NK-92 (cell line): ENCODE data around the gene PTPRN2.

Experiments
- DNase-seq: peaks from one replicate; lab custom pipeline; 2025; ENCODE audit not compliant: unreplicated experiment; lab: John Stamatoyannopoulos, UW

The PTPRN2 gene

GRCh38 chr7:157818701-157819454 is 768.7 kb downstream of the PTPRN2 start:
- no peak for DNase-seq

- no peak for DNase-seq
Observed at GRCh38 chr7:157817944-157818700, 769.5 kb downstream of the PTPRN2 start.

GRCh38 chr7:157817433-157817832 is 770.2 kb downstream of the PTPRN2 start:
- no peak for DNase-seq

GRCh38 chr7:157816526-157817250 is 770.9 kb downstream of the PTPRN2 start:
- DNase-seq = no peak

GRCh38 chr7:157816086-157816485 is 771.5 kb downstream of the PTPRN2 start:
- no peak for DNase-seq

GRCh38 chr7:157815706-157816022 is 772.0 kb downstream of the PTPRN2 start:
- DNase-seq = no peak

GRCh38 chr7:157814931-157815705 is 772.5 kb downstream of the PTPRN2 start:
- no peak for DNase-seq

GRCh38 chr7:157813741-157814661 is 773.6 kb downstream of the PTPRN2 start:
- DNase-seq = no peak

GRCh38 chr7:157813053-157813452 is 774.6 kb downstream of the PTPRN2 start:
- no peak for DNase-seq

- no peak for DNase-seq
Observed at GRCh38 chr7:157811946-157812345, 775.7 kb downstream of the PTPRN2 start.

- DNase-seq = no peak
Observed at GRCh38 chr7:157809863-157810851, 777.5 kb downstream of the PTPRN2 start.

GRCh38 chr7:157809154-157809862 is 778.3 kb downstream of the PTPRN2 start:
- DNase-seq = no peak

GRCh38 chr7:157808042-157808441 is 779.6 kb downstream of the PTPRN2 start:
- DNase-seq = no peak

- no peak for DNase-seq
Observed at GRCh38 chr7:157807510-157807909, 780.1 kb downstream of the PTPRN2 start.

- DNase-seq = no peak
Observed at GRCh38 chr7:157806711-157807110, 780.9 kb downstream of the PTPRN2 start.

GRCh38 chr7:157805713-157806112 is 781.9 kb downstream of the PTPRN2 start:
- no peak for DNase-seq

- no peak for DNase-seq
Observed at GRCh38 chr7:157803906-157804305, 783.7 kb downstream of the PTPRN2 start.

GRCh38 chr7:157801971-157802675 is 785.5 kb downstream of the PTPRN2 start:
- no peak for DNase-seq
